Middle frontal gyrus (tissue), 1 donor: ENCODE results near the gene PACSIN1.

Experiments used
- DNase-seq: peaks from one replicate; pipeline ENCODE4 v3.0.0-alpha.2; 2015; ENCODE audit warnings: low spot score; ENCODE audit errors: extremely low spot score

Gene PACSIN1

GRCh38 chr6:34526992-34527728 lies 61.3 kb downstream of the PACSIN1 start:
- DNase-seq: peak; percentile 65

- no peak for DNase-seq
Measured at GRCh38 chr6:34527751-34528670, 62.1 kb downstream of the PACSIN1 start.

GRCh38 chr6:34528996-34529664 lies 63.3 kb downstream of the PACSIN1 start:
- no peak for DNase-seq

- DNase-seq: no peak
Measured at GRCh38 chr6:34529665-34530327, 63.9 kb downstream of the PACSIN1 start.

GRCh38 chr6:34530753-34531365 lies 65.0 kb downstream of the PACSIN1 start:
- no peak for DNase-seq

- no peak for DNase-seq
Measured at GRCh38 chr6:34531580-34532201, 65.8 kb downstream of the PACSIN1 start.

GRCh38 chr6:34532230-34532629 lies 66.4 kb downstream of the PACSIN1 start:
- DNase-seq: no peak

GRCh38 chr6:34534146-34534545 lies 68.3 kb downstream of the PACSIN1 start:
- no peak for DNase-seq

- DNase-seq: no peak
Measured at GRCh38 chr6:34534656-34535055, 68.8 kb downstream of the PACSIN1 start.

- DNase-seq: no peak
Measured at GRCh38 chr6:34535199-34535598, 69.3 kb downstream of the PACSIN1 start.

- no peak for DNase-seq
Measured at GRCh38 chr6:34535646-34536045, 69.8 kb downstream of the PACSIN1 start.

- DNase-seq: no peak
Measured at GRCh38 chr6:34536251-34536958, 70.5 kb downstream of the PACSIN1 start.

- no peak for DNase-seq
Measured at GRCh38 chr6:34536959-34537848, 71.3 kb downstream of the PACSIN1 start.

- DNase-seq: no peak
Measured at GRCh38 chr6:34537922-34538550, 72.2 kb downstream of the PACSIN1 start.

- DNase-seq: no peak
Measured at GRCh38 chr6:34538581-34538980, 72.7 kb downstream of the PACSIN1 start.

- DNase-seq: no peak
Measured at GRCh38 chr6:34539181-34539580, 73.3 kb downstream of the PACSIN1 start.

GRCh38 chr6:34540222-34540621 lies 74.3 kb downstream of the PACSIN1 start:
- no peak for DNase-seq

GRCh38 chr6:34540841-34541240 lies 75.0 kb downstream of the PACSIN1 start:
- no peak for DNase-seq
